ENCODE measurements around the gene PHYH. TPM values are rescaled to one million over a fixed set of nuclear protein-coding genes. Genes with fewer than 3 reads are reported as not detected.

Gene PHYH
- total and polyA plus RNA-seq, 2 of the 4 experiments (the other 2 are of a cell fraction), result 10.9 to 13.4 TPM

- no peak overlapping the region for H2AFZ ChIP-seq (replicated peaks; ENCODE audit: low read length, poor library complexity)
- peaks cover 6% of the 10 kb centered on the region for H3K27me3 ChIP-seq (ENCODE audit: control insufficient read depth, insufficient read depth, low read length)
- H4K20me1 ChIP-seq (ENCODE audit: insufficient read depth, low read length), result no peaks in the 10 kb centered on the region
- no peak overlapping the region for H3K4me2 ChIP-seq (ENCODE audit: low read depth, low read length)
- ChIA-PET POLR2A (ENCODE audit: unreplicated experiment) (no interaction called here), CTCF (interaction anchor here (0.5 kb wide), 1 partner anchor 87 kb away, joined by 3 read pairs; no protein-coding TSS in a partner anchor)
- H3K18ac ChIP-seq (ENCODE audit: low read depth, low read length), result no peak overlapping the region
- no peak overlapping the region for H3K56ac ChIP-seq (ENCODE audit: extremely low read depth, insufficient read depth, low read length)
- H2BK120ac ChIP-seq (ENCODE audit: low read depth, low read length), result no peak overlapping the region
- H2BK5ac ChIP-seq (ENCODE audit: low read depth, low read length, poor library complexity, severe bottlenecking), result no peak overlapping the region
- TF ChIP-seq ELK1 (IDR thresholded peaks at IDR 0.05; ENCODE audit: borderline replicate concordance, low read depth, low read length), result no peak
- no peak for TF ChIP-seq CEBPB (IDR thresholded peaks at IDR 0.05; ENCODE audit: low read depth, low read length)
- no peak for TF ChIP-seq USF2 (IDR thresholded peaks at IDR 0.05; ENCODE audit: low read depth, low read length)
- TF ChIP-seq CHD1 (IDR thresholded peaks at IDR 0.05; ENCODE audit: low read depth, low read length), result no peak
- no peak for TF ChIP-seq BHLHE40 (IDR thresholded peaks at IDR 0.05; ENCODE audit: low read depth, low read length)
- TF ChIP-seq MXI1 (IDR thresholded peaks at IDR 0.05; ENCODE audit: borderline replicate concordance, low read depth, low read length), result no peak
- no peak for TF ChIP-seq MAZ (IDR thresholded peaks at IDR 0.05; ENCODE audit: borderline replicate concordance, low read depth, low read length)
- TF ChIP-seq FOS (IDR thresholded peaks at IDR 0.05; ENCODE audit: low read depth, low read length), result no peak
- no peak for TF ChIP-seq MAFK (IDR thresholded peaks at IDR 0.05; ENCODE audit: low read depth, low read length)
- TF ChIP-seq CTCF (conservative IDR thresholded peaks at IDR 0.05; ENCODE audit: low read depth, low read length), result no peak
- TF ChIP-seq SMC3 (IDR thresholded peaks at IDR 0.05; ENCODE audit: low read depth, low read length), result no peak
- intact Hi-C loops (cut with micrococcal nuclease), result no loop called here
- in situ Hi-C loops (cut with MboI; ENCODE audit: low sequenced_read_pairs), result no loop called here
- no peak overlapping the region for H2BK15ac ChIP-seq (ENCODE audit: low read depth, low read length)
- no peak overlapping the region for H3K9ac ChIP-seq (ENCODE audit: low read depth, low read length)
- H3K9me3 ChIP-seq (ENCODE audit: control insufficient read depth, insufficient read depth, low read length), result no peaks in the 10 kb centered on the region
- DNase-seq, result no peak
- no TSS peak for BruUV-seq (replicated peaks)
- H3K23ac ChIP-seq (ENCODE audit: low read depth, low read length), result no peak overlapping the region
- no peak overlapping the region for H3K4me3 ChIP-seq (ENCODE audit: insufficient read depth, low read depth, low read length)
- H3K79me1 ChIP-seq (ENCODE audit: low read depth in 1 of 2, low read length in 2 of 2), result no peaks in the 10 kb centered on the region
- H3K9me1 ChIP-seq (ENCODE audit: insufficient read depth, low read length), result no peaks in the 10 kb centered on the region
- no peak overlapping the region for H2AK9ac ChIP-seq (replicated peaks; ENCODE audit: low read depth, low read length, poor library complexity)
- no peaks in the 10 kb centered on the region for H3K4me1 ChIP-seq (ENCODE audit: control insufficient read depth, insufficient read depth, low read length)
- dilution Hi-C loops (cut with HindIII; ENCODE audit: low sequenced_read_pairs, unreplicated experiment), result no loop called here
- no peak overlapping the region for H4K5ac ChIP-seq (ENCODE audit: low read depth, low read length)
- no peak for ATAC-seq (ENCODE audit: low read depth)
- H3K36me3 ChIP-seq (ENCODE audit: control insufficient read depth, insufficient read depth, low read length), result no peaks in the 10 kb centered on the region
- H3K27ac ChIP-seq (ENCODE audit: insufficient read depth, low read length), result no peak overlapping the region
- H2BK20ac ChIP-seq (ENCODE audit: low read depth, low read length), result no peak overlapping the region
- no peak overlapping the region for H4K8ac ChIP-seq (ENCODE audit: low read depth in 2 of 2, low read length in 2 of 2)
- H3K4ac ChIP-seq (ENCODE audit: low read depth, low read length), result no peak overlapping the region
- WGBS, 2 experiments (ENCODE audit: extremely low coverage in 2 of 2, insufficient read length in 1 of 2), result no CpG with 5 or more reads among the region's 4 CpGs
- no peak overlapping the region for H3K14ac ChIP-seq (replicated peaks; ENCODE audit: low read depth, low read length)
- no peak overlapping the region for H4K91ac ChIP-seq (ENCODE audit: insufficient read depth, low read depth, low read length)
- H2AK5ac ChIP-seq (ENCODE audit: low read depth, low read length), result no peak overlapping the region
Measured at GRCh38 chr10:13247784-13248183, 52.1 kb downstream of the PHYH start.
